Epithelial cell of proximal tubule (primary cell): ENCODE measurements around the gene GATD1. TPM values are rescaled to one million over a fixed set of nuclear protein-coding genes. Genes with fewer than 3 reads are reported as not detected.

Source experiments
- DNase-seq: peaks from one replicate; pipeline ENCODE4 v3.0.0-alpha.2; 2011; ENCODE audit warnings: low read depth
- H3K4me3 ChIP-seq: 2 replicates; pipeline ENCODE4 v1.5.1; 2011; ENCODE audit warnings: low read depth, mild to moderate bottlenecking, low read length
- CTCF ChIP-seq: conservative IDR thresholded peaks from 2 replicates; pipeline ENCODE4 v1.5.1; 2012; ENCODE audit warnings: low read depth, mild to moderate bottlenecking, low read length
- total RNA-seq: library from RNA; depleted of rRNA; stranded (reverse); fragments of >200 nt; gene quantifications from 2 replicates; pipeline ENCODE4 v1.2.3, GENCODE V29; 2015

Gene GATD1
- total RNA-seq, 1 donor from 2014 or later: 68.8 TPM

DNA sequence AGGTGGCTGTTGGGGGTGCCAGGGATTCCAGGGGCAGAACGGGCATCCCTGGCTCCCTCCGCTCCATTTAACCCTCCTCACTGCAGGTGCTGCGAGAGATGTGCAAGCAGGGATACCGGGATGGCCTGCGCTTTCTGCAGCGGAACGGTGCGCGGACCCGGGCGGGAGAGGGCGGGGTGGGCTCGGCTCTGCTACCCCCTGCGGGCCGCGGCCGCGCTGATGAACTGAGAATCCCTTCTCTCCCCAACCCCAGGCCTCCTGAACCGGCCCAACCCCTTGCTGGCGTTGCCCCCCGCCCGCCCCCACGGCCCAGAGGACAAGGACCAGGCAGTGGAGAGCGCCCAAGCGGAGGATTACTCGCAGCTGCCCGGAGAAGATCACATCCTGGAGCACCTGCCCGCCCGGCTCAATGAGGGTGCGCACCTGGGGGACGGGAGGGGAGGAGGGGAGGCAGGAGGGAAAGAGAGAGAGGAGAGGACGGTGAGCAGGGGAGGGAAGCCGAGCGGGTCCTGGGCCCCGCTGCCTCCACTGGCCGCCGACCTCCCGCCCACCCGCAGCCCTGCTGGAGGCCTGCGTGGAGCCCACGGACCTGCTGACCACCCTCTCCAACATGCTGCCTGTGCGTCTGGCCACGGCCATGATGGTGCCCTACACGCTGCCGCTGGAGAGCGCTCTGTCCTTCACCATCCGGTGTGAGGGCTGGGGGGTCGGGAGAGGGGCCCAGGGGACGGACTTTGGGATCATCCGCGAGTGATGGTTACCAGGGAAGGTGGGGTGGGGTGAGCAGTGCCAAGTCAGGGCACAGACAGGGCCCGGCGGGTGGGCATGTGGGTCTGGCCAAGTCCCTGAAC is 46.4 kb upstream of the GATD1 start:
- DNase-seq: no peak
- TF ChIP-seq CTCF: no peak
- H3K4me3 ChIP-seq: no peak overlapping the region

- TF ChIP-seq CTCF: no peak
- DNase-seq: no peak
- peak overlapping the region; percentile 88 for H3K4me3 ChIP-seq
Observed at GRCh38 chr11:821512-822371, 44.5 kb upstream of the GATD1 start.

GRCh38 chr11:820655-821511 is 43.6 kb upstream of the GATD1 start:
- H3K4me3 ChIP-seq: peak overlapping the region; percentile 88
- no peak for TF ChIP-seq CTCF
- DNase-seq: no peak

- peak overlapping the region; percentile 88 for H3K4me3 ChIP-seq
- DNase-seq: no peak
- no peak for TF ChIP-seq CTCF
Observed at GRCh38 chr11:819943-820649, 42.8 kb upstream of the GATD1 start.

DNA sequence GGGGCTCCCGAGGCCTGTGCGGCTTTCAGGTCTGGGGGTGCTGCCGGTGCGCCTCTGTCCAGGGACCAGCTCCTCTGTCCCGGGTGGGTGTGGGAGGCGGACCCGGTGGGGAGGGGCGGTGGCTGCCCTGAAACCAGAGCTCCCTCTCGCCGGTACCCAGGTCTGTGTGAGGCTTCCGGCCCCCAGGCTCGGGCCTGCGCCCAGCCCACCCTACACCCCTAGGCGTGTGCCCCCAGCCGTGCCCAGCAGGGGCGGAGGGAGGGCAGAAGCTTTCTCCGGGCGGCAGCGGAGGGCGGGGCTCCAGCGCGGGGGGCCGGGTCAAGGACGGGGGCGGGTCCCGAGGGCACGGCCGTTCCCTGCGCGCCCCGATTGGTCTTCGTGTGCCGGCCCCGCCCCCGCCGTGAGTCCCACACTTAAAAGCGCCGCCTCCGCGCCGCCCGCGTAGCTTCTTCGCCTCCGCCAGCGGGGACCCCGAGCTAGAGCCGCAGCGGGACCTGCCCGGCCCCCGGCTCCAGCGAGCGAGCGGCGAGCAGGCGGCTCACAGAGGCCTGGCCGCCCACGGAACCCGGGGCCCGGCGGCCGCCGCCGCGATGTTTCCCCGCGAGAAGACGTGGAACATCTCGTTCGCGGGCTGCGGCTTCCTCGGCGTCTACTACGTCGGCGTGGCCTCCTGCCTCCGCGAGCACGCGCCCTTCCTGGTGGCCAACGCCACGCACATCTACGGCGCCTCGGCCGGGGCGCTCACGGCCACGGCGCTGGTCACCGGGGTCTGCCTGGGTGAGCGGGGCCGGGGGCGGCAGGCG is 42.0 kb upstream of the GATD1 start:
- peak overlapping the region; percentile 88 for H3K4me3 ChIP-seq
- no peak for DNase-seq
- no peak for TF ChIP-seq CTCF
